M059J (cell line): ENCODE measurements around the gene HHIPL1. TPM values are rescaled to one million over a fixed set of nuclear protein-coding genes. Genes with fewer than 3 reads are reported as not detected.
"Not testable (repeated sequence)": the region's sequence is repeated elsewhere in the genome, so short reads cannot be mapped to it uniquely, and the experiment has no call there.

ENCODE experiments used
- DNase-seq: peaks from one replicate; pipeline ENCODE4 v3.0.0-alpha.2; 2012; ENCODE audit warnings: low read depth
- total RNA-seq: library from RNA; depleted of rRNA; stranded (reverse); fragments of >200 nt; shearing (Covaris generic); gene quantifications from 2 replicates; pipeline ENCODE4 v1.2.3, GENCODE V29; 2014

HHIPL1 gene
- total RNA-seq, 1 experiment from 2014 or later = 1.2 TPM

- DNase-seq = no peak
These were observed 15.2 kb downstream of the HHIPL1 start for GRCh38 chr14:99660006-99660566.

- DNase-seq = no peak
These were observed 15.9 kb downstream of the HHIPL1 start for GRCh38 chr14:99660794-99661193.

DNA sequence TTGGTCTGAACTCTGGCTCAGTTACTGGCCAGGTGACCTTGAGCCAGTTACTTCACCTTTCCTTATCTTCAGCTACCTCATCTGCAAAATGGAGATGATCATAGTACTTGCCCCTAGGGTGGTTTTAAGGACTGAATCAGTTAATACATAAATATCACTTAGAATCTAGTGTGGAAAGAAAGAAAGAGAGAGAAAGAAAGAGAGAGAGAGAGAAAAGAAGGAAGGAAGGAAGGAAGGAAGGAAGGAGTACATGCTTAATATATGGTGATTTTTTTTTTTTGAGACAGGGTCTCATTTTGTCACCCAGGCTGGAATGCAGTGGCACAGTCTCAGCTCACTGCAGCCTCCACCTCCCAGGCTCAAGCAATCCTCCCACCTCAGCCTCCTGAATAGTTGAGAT lies 16.3 kb downstream of the HHIPL1 start:
- not testable (repeated sequence) for DNase-seq

- DNase-seq = no peak
These were observed 17.9 kb downstream of the HHIPL1 start for GRCh38 chr14:99662846-99663245.

- no peak for DNase-seq
These were observed 18.6 kb downstream of the HHIPL1 start for GRCh38 chr14:99663386-99664057.

DNA sequence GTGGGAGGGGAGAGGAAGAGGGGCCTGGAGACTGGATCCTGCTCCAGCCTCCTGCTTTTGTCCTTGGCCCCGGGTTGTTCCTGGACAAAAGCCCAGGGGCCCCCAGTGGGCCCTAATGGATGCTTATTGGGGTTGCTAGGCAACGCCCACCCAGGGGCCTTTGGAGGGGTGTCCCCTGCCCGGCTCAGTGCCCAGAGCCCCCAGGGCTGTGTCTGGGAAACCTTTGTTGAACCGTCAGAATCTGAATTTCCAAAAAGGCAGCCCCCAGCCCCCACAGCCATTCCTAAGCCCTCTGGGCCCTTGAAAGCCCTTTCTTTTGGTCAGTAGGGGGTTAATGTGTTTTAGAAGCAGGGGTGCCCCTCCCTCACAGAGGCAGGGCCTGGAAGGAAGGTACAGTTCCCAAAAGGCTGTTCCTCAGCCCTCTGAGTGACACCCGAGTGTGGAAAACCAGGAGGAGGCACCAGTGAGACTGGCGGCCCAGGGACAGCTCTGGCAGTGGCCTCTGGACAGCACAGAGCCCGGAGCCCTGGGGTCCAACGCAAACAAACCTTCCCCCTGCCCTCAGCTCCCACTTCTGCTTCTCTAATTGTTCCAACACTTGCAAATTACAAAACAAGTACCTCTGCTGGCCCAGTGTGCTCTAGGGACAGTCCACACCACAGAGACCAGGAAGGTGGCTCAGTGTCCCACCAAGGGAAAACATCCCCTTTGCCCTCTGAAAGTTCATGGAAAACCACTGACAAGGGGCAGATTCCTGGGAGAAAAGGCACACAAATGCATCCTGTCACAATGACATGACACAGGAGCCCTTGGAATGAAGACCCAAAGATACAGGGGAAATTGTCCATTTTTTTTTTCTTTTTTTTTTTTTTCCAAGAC lies 19.4 kb downstream of the HHIPL1 start:
- no peak for DNase-seq

- no peak for DNase-seq
These were observed 20.0 kb downstream of the HHIPL1 start for GRCh38 chr14:99664937-99665273.

DNA sequence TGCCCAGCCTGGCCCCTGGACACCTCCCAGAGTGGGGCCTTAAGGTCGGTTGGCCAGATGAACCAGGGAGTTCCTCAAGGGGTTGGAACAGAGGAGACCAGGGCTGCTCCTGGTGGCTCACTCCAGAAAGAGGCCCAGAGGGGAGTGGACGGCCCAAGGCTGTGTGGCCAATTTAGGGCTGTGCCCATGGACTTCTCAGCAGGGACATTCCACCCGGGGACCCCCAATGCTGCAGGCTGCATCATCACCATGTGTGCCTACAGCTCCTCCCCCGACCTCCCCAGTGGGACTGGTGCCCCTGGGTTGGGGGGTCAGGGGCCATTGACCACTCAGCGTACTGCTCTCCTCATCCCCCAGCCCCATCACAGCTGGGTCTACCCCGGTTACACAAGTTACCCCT lies 21.6 kb downstream of the HHIPL1 start:
- no peak for DNase-seq

GRCh38 chr14:99667045-99667444 lies 22.1 kb downstream of the HHIPL1 start:
- no peak for DNase-seq

GRCh38 chr14:99667821-99668220 lies 22.9 kb downstream of the HHIPL1 start:
- DNase-seq = no peak

- DNase-seq = no peak
These were observed 23.7 kb downstream of the HHIPL1 start for GRCh38 chr14:99668307-99669295.

DNA sequence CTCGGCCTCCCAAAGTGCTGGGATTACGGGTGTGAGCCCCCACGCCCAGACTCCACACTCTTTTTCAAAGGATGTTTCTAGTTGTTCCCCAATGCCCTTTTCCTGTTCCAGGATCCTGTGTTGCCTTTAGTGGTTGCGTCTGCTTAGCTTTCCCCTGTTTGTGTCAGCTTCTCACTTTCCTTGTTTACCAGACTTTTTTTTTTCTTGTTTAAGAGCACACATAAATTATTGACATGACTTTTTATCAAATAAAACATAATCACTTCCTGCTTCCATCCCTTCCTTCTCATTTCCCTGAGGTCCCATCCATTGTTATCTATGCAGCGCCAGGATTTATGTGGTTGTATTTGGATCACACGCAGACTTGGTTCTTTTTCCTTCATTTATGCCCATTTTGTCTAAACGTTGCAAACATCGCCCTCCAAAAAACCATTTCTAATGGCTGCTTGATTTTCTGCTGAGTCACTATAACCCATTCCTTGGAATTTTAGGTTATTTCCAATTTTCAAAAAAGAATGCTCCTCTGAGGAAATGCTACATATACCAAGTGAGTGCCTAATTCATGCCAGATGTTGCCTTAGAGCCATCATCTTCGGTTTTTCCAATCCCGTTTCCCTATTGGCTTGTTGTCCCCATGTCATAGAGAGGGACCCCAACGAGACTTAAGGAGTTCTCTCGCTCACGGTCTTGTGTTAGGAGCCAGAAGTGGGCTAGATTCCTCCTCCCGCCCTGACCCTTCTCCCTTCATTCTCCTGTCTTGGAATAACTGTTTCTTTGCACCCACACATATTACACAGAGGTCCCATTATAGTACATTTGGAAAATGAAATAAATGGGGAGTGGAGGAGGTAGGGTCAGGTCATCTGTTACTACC lies 25.7 kb downstream of the HHIPL1 start:
- no peak for DNase-seq

- no peak for DNase-seq
These were observed 26.6 kb downstream of the HHIPL1 start for GRCh38 chr14:99671235-99672224.

GRCh38 chr14:99672506-99673304 lies 27.8 kb downstream of the HHIPL1 start:
- no peak for DNase-seq

- DNase-seq = no peak
These were observed 28.6 kb downstream of the HHIPL1 start for GRCh38 chr14:99673305-99674063.

DNA sequence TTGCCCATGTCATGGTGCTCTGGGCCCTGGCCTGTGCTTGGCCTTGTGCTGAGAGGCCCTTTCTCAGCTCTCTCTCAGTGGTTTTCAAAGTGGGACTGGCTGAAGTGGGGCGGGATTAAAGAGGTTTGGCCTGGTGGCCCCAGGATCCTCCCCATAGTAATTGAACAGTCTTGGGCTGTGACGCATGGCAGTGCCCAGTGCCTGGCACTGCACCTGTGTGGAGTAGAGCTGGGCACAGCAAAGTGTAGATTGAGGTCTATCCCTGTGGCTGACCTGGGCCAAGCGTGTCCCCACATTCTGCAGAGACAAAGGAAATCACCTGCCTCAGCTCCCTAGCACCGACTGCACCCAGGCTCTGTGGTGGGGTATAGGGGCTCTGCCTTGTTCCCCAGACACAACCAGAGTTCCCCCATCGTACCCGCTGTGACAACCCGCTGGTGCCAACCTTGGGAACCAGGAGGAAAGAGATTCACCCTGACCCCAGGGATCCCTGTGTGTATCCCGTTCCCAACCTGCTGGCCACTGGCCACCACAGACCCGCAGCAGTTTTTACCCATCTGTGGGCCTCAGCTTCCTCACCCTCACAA lies 29.2 kb downstream of the HHIPL1 start:
- DNase-seq = no peak

DNA sequence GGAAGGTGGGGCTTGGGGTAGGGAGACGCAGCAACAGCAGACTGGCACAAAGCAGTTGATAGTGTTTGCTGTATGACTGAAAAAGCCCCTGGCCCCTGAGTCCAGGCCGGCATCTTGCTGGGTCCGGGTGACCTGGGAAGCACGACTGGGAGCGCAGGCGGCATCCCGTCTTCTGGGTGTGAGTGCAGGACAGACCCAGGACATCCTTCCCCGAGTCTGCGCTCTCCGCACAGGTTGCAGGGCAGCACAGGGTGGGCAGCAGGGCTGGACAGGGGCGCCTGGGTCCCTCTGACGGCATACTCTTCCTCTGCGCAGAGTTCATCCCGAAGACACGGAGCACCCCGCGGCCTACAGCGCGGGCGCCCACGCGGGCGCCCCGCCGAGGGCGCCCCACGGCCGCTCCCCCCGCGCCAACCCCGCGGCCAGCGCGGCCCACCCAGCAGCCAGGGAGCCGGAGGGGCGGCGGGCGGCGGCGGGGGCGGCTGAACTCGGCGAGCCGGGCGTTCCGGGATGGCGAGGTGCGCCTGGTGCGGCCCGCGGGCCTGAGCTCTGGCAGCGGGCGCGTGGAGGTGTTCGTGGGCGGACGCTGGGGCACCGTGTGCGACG lies 29.9 kb downstream of the HHIPL1 start:
- no peak for DNase-seq
